Ecto neural progenitor cell (in vitro differentiated cells): ENCODE measurements around the gene TGM3.

Experiments used
- DNase-seq: peaks from one replicate; pipeline ENCODE4 v3.0.0-alpha.2; 2018; ENCODE audit warnings: low spot score

TGM3 gene

GRCh38 chr20:2285193-2285592 is 10.6 kb upstream of the TGM3 start:
- no peak for DNase-seq

GRCh38 chr20:2285613-2286012 is 10.2 kb upstream of the TGM3 start:
- no peak for DNase-seq

GRCh38 chr20:2287504-2287903 is 8.3 kb upstream of the TGM3 start:
- no peak for DNase-seq

GRCh38 chr20:2289475-2289874 is 6.3 kb upstream of the TGM3 start:
- DNase-seq: no peak

GRCh38 chr20:2290486-2290885 is 5.3 kb upstream of the TGM3 start:
- no peak for DNase-seq

- no peak for DNase-seq
Measured at GRCh38 chr20:2292416-2293110, 3.2 kb upstream of the TGM3 start.

GRCh38 chr20:2293486-2293885 is 2.3 kb upstream of the TGM3 start:
- no peak for DNase-seq

GRCh38 chr20:2293971-2294370 is 1.8 kb upstream of the TGM3 start:
- no peak for DNase-seq

GRCh38 chr20:2295286-2295685 is 515 bp upstream of the TGM3 start:
- no peak for DNase-seq

- DNase-seq: no peak
Measured at GRCh38 chr20:2296524-2297356, 939 bp downstream of the TGM3 start.

GRCh38 chr20:2297357-2297728 is 1.5 kb downstream of the TGM3 start:
- DNase-seq: no peak

- no peak for DNase-seq
Measured at GRCh38 chr20:2298116-2298515, 2.3 kb downstream of the TGM3 start.

- DNase-seq: no peak
Measured at GRCh38 chr20:2298701-2299100, 2.9 kb downstream of the TGM3 start.

- DNase-seq: no peak
Measured at GRCh38 chr20:2299301-2299700, 3.5 kb downstream of the TGM3 start.

- DNase-seq: no peak
Measured at GRCh38 chr20:2300002-2300401, 4.2 kb downstream of the TGM3 start.

- DNase-seq: no peak
Measured at GRCh38 chr20:2300420-2300819, 4.6 kb downstream of the TGM3 start.

- DNase-seq: no peak
Measured at GRCh38 chr20:2301164-2301622, 5.4 kb downstream of the TGM3 start.

GRCh38 chr20:2302384-2303060 is 6.7 kb downstream of the TGM3 start:
- no peak for DNase-seq

- no peak for DNase-seq
Measured at GRCh38 chr20:2303673-2304072, 7.9 kb downstream of the TGM3 start.

GRCh38 chr20:2304180-2304579 is 8.4 kb downstream of the TGM3 start:
- no peak for DNase-seq

- no peak for DNase-seq
Measured at GRCh38 chr20:2305029-2305428, 9.2 kb downstream of the TGM3 start.

GRCh38 chr20:2305479-2305878 is 9.7 kb downstream of the TGM3 start:
- no peak for DNase-seq

- no peak for DNase-seq
Measured at GRCh38 chr20:2305946-2306345, 10.1 kb downstream of the TGM3 start.
